Measurements from ENCODE around the gene DNAJC4.

GRCh38 chr11:64209563-64209843 is 20.8 kb upstream of the DNAJC4 start:
- TF ChIP-seq POLR2A (IDR thresholded peaks at IDR 0.05; ENCODE audit: low read depth, low read length) (no peak), POLR2AphosphoS5 (IDR thresholded peaks at IDR 0.05; ENCODE audit: low read depth, low read length) (no peak), TAF1 (IDR thresholded peaks at IDR 0.05; ENCODE audit: borderline replicate concordance, low read depth, low read length) (no peak)
